ENCODE measurements around the gene MAN2A2. TPM values are rescaled to one million over a fixed set of nuclear protein-coding genes. Genes with fewer than 3 reads are reported as not detected.

The MAN2A2 gene
- total and polyA plus RNA-seq, 2 donors (not counting 1 experiment from before 2014, with no cell fraction given): 11.3 to 36.0 TPM

GRCh38 chr15:90954712-90955623 lies 51.9 kb downstream of the MAN2A2 start, which contains the start of gene RCCD1:
Gene RCCD1 (plus strand): TSS chr15:90954884. CDS start chr15:90956735, 1,851 bp downstream.
- Histone ChIP-seq H4K20me1 (ENCODE audit: control insufficient read depth, extremely low read depth, insufficient read depth, low read length) (no peaks in the 10 kb centered on the region), H3K36me3 (ENCODE audit: control insufficient read depth, insufficient read depth, low read length) (peaks cover 21% of the 10 kb centered on the region), H3K4me2 (ENCODE audit: extremely low read depth, insufficient read depth, low read length) (peak within 1 kb of the TSS; percentile 85), H3K9ac (ENCODE audit: insufficient read depth, low read length) (peak within 1 kb of the TSS; percentile 89), H3K9me3 (ENCODE audit: control insufficient read depth, insufficient read depth, low read depth, low read length) (no peaks in the 10 kb centered on the region), H3K27ac (ENCODE audit: insufficient read depth, low read length) (peak within 1 kb of the TSS; percentile 98), H3K4me3 (replicated peaks in 1 of 4; ENCODE audit: control extremely low read depth in 1 of 4, insufficient read depth in 1 of 4, low read depth in 3 of 4, low read length in 4 of 4) (peak within 1 kb of the TSS; percentile 67 to 96 (median 72)), H3K4me1 (ENCODE audit: control insufficient read depth, extremely low read depth, insufficient read depth, low read length) (peaks cover 6% of the 10 kb centered on the region), H3K79me2 (ENCODE audit: control insufficient read depth, insufficient read depth, low read length) (peaks cover 3% of the 10 kb centered on the region), H3K27me3 (ENCODE audit: control insufficient read depth, insufficient read depth, low read length) (no peaks in the 10 kb centered on the region), H2AFZ (ENCODE audit: low read length) (peak within 1 kb of the TSS; percentile 85)
- TF ChIP-seq EZH2 (IDR thresholded peaks at IDR 0.05; ENCODE audit: low read length, missing control alignments): no peak
- no peak for TF ChIP-seq CTCF (conservative IDR thresholded peaks at IDR 0.05 in 1 of 2, IDR thresholded peaks at IDR 0.05 in 1 of 2; ENCODE audit: low read depth in 1 of 2, low read length in 2 of 2)
- DNase-seq (ENCODE audit: low read depth in 2 of 2): peak; percentile 94

GRCh38 chr15:90955624-90956273 lies 52.6 kb downstream of the MAN2A2 start:
- Histone ChIP-seq H2AFZ (ENCODE audit: low read length) (no peak overlapping the region), H3K36me3 (ENCODE audit: control insufficient read depth, insufficient read depth, low read length) (peaks cover 18% of the 10 kb centered on the region)

More at GRCh38 chr15:90955624-90956273, 52.6 kb downstream of the MAN2A2 start:
- Histone ChIP-seq H4K20me1 (ENCODE audit: control insufficient read depth, extremely low read depth, insufficient read depth, low read length) (no peaks in the 10 kb centered on the region), H3K4me1 (ENCODE audit: control insufficient read depth, extremely low read depth, insufficient read depth, low read length) (peaks cover 6% of the 10 kb centered on the region), H3K9ac (ENCODE audit: insufficient read depth, low read length) (no peak overlapping the region), H3K4me3 (replicated peaks in 1 of 4; ENCODE audit: control extremely low read depth in 1 of 4, insufficient read depth in 1 of 4, low read depth in 3 of 4, low read length in 4 of 4) (peak overlapping the region in 3 of 4 experiments; percentile 61 to 96 (median 71)), H3K27me3 (ENCODE audit: control insufficient read depth, insufficient read depth, low read length) (no peaks in the 10 kb centered on the region), H3K4me2 (ENCODE audit: extremely low read depth, insufficient read depth, low read length) (peak overlapping the region; percentile 88), H3K79me2 (ENCODE audit: control insufficient read depth, insufficient read depth, low read length) (peaks cover 3% of the 10 kb centered on the region), H3K27ac (ENCODE audit: insufficient read depth, low read length) (peak overlapping the region; percentile 98), H3K9me3 (ENCODE audit: control insufficient read depth, insufficient read depth, low read depth, low read length) (no peaks in the 10 kb centered on the region)
- no peak for TF ChIP-seq CTCF (conservative IDR thresholded peaks at IDR 0.05 in 1 of 2, IDR thresholded peaks at IDR 0.05 in 1 of 2; ENCODE audit: low read depth in 1 of 2, low read length in 2 of 2)
- no peak for TF ChIP-seq EZH2 (IDR thresholded peaks at IDR 0.05; ENCODE audit: low read length, missing control alignments)
- no peak for DNase-seq (ENCODE audit: low read depth in 2 of 2)
